A549 (cell line): ENCODE measurements around the gene USP25. TPM values are rescaled to one million over a fixed set of nuclear protein-coding genes. Genes with fewer than 3 reads are reported as not detected.

Experiments
- ATAC-seq, 2 experiments: fragments of 200-7000 bp in 1 of 2; fragments of >200 bp in 1 of 2; cut with Nextera tagmentation in 1 of 2; cut with Tn5 transposase in 1 of 2; 3 replicates each; pipeline versions ENCODE4 v1.8.0 to v1.9.1; 2018 to 2020; ENCODE audit warnings: mild to moderate bottlenecking in 1 of 2, moderate library complexity in 1 of 2
- CTCF ChIA-PET: fragments of 300-600 bp; sonication (Branson Sonifier 250); formaldehyde crosslinking; extraction: SDS; loops from one replicate; lab custom pipeline; 2021; ENCODE audit warnings: antibody characterized with exemption, inconsistent platforms; lab: Yijun Ruan, JAX
- POLR2A ChIA-PET: fragments of 350-600 bp; formaldehyde crosslinking; extraction: SDS; loops from one replicate; lab custom pipeline; 2021; ENCODE audit warnings: antibody characterized with exemption, inconsistent platforms; lab: Yijun Ruan, JAX
- DNase-seq, 2 experiments: peaks; one replicate each; pipeline versions ENCODE4 v3.0.0 to v3.0.0-alpha.2; 2011 to 2016; ENCODE audit warnings: low read depth in 1 of 2, low spot score in 1 of 2
- FAIRE-seq: peaks from 2 replicates; lab custom pipeline; 2011; peaks lifted over from hg19 to GRCh38; lab: Jason Lieb, UNC
- H3K27ac ChIP-seq, 2 experiments: fragments of >200 bp; sonication (Bioruptor Twin); formaldehyde crosslinking; 3 replicates each; pipeline ENCODE4 v1.5.1; 2016 to 2017
- H3K4me1 ChIP-seq: fragments of >200 bp; sonication (Bioruptor Twin); formaldehyde crosslinking; 3 replicates; pipeline ENCODE4 v1.6.1; 2016
- H3K4me2 ChIP-seq: fragments of >200 bp; sonication (Bioruptor Twin); formaldehyde crosslinking; 3 replicates; pipeline ENCODE4 v1.6.1; 2016
- H3K4me3 ChIP-seq: fragments of >200 bp; sonication (Bioruptor Twin); formaldehyde crosslinking; 3 replicates; pipeline ENCODE4 v1.5.1; 2016
- H3K9me3 ChIP-seq: fragments of >200 bp; sonication (Bioruptor Twin); formaldehyde crosslinking; 3 replicates; pipeline ENCODE4 v1.6.1; 2016
- ATOH8 ChIP-seq: fragments of 250-450 bp; sonication (Bioruptor Pico); IDR thresholded peaks from 2 replicates; pipeline ENCODE4 v1.5.0; 2020; ENCODE audit warnings: low read depth, mild to moderate bottlenecking, moderate library complexity
- CEBPB ChIP-seq, 2 experiments: fragments of >200 bp in 1 of 2; sonication (Bioruptor Twin) in 1 of 2; formaldehyde crosslinking in 1 of 2; IDR thresholded peaks; 2 replicates each; pipeline ENCODE4 v1.6.1; 2012 to 2016
- EHF ChIP-seq: fragments of 250-450 bp; sonication (Bioruptor Pico); IDR thresholded peaks from 2 replicates; pipeline ENCODE4 v1.5.0; 2020; ENCODE audit warnings: mild to moderate bottlenecking
- EHMT2 ChIP-seq: fragments of 200-600 bp; sonication (generic); IDR thresholded peaks from 2 replicates; pipeline ENCODE4 v1.6.1; 2016; ENCODE audit warnings: antibody characterized with exemption, low read depth, mild to moderate bottlenecking, moderate library complexity
- FOXS1 ChIP-seq: fragments of 250-450 bp; sonication (Bioruptor Pico); IDR thresholded peaks from 2 replicates; pipeline ENCODE4 v1.5.0; 2020; ENCODE audit warnings: mild to moderate bottlenecking, moderate library complexity
- HDAC2 ChIP-seq: fragments of 200-600 bp; sonication (generic); IDR thresholded peaks from 2 replicates; pipeline ENCODE4 v1.6.1; 2016
- HOXB13 ChIP-seq: fragments of 250-450 bp; sonication (Bioruptor Pico); IDR thresholded peaks from 2 replicates; pipeline ENCODE4 v1.5.0; 2020; ENCODE audit warnings: low read depth, mild to moderate bottlenecking, moderate library complexity
- HOXB5 ChIP-seq: fragments of 250-450 bp; sonication (Bioruptor Pico); IDR thresholded peaks from 2 replicates; pipeline ENCODE4 v1.5.0; 2020; ENCODE audit warnings: mild to moderate bottlenecking, moderate library complexity
- PHF8 ChIP-seq: fragments of 200-600 bp; sonication (generic); IDR thresholded peaks from 2 replicates; pipeline ENCODE4 v1.6.1; 2016; ENCODE audit warnings: low read depth, mild to moderate bottlenecking, antibody characterized with exemption, moderate library complexity, borderline replicate concordance
- RAD21 ChIP-seq, 2 experiments: fragments of >200 bp in 1 of 2; sonication (Bioruptor Twin) in 1 of 2; formaldehyde crosslinking in 1 of 2; IDR thresholded peaks in 1 of 2; conservative IDR thresholded peaks in 1 of 2; 2 replicates in 1 of 2; 3 replicates in 1 of 2; pipeline ENCODE4 v1.6.1; 2012 to 2018; ENCODE audit warnings: inconsistent platforms in 1 of 2
- RCOR1 ChIP-seq: fragments of 150-350 bp; IDR thresholded peaks from 2 replicates; pipeline ENCODE4 v1.6.1; 2014; ENCODE audit warnings: antibody characterized with exemption, low read length, low read depth
- SREBF2 ChIP-seq: fragments of 450-650 bp; IDR thresholded peaks from 2 replicates; pipeline ENCODE4 v1.6.1; 2014; ENCODE audit warnings: mild to moderate bottlenecking, moderate library complexity
- ZC3H11A ChIP-seq: fragments of 450-650 bp; IDR thresholded peaks from 2 replicates; pipeline ENCODE4 v1.6.1; 2014; ENCODE audit warnings: antibody characterized with exemption, mild to moderate bottlenecking
- ZFP36 ChIP-seq: fragments of 450-650 bp; IDR thresholded peaks from 2 replicates; pipeline ENCODE4 v1.6.1; 2014; ENCODE audit warnings: borderline replicate concordance; ENCODE audit not compliant: partially characterized antibody
- ZNF302 ChIP-seq: fragments of 250-450 bp; sonication (Bioruptor Pico); IDR thresholded peaks from 2 replicates; pipeline ENCODE4 v1.9.0; 2021; ENCODE audit warnings: inconsistent platforms, mild to moderate bottlenecking, moderate library complexity
- ZSCAN20 ChIP-seq: fragments of 250-450 bp; sonication (Bioruptor Pico); IDR thresholded peaks from 2 replicates; pipeline ENCODE4 v1.8.0; 2022; ENCODE audit warnings: mild to moderate bottlenecking, moderate library complexity
- WGBS: methylation state at CpG from one replicate; pipeline ENCODE4 v1.1.6; 2017; ENCODE audit errors: missing lambda C conversion rate; 5-methylcytosine and 5-hydroxymethylcytosine counted together
- polyA plus RNA-seq, 4 experiments: library from polyadenylated mRNA; depleted of rRNA in 3 of 4; stranded (reverse); fragments of >200 nt; fragmentation: RNase III in 1 of 4; extraction: RNeasy Plus Mini Kit Qiagen cat#74134 plus additional on column Dnase treatment in 1 of 4; gene quantifications; 2 replicates in 3 of 4; 3 replicates in 1 of 4; pipeline ENCODE4 v1.2.3, GENCODE V29; 2011 to 2017
- TF ChIP-seq, protein P1 (sequence below): IDR thresholded peaks from 2 replicates; pipeline ENCODE4 v1.6.1; 2012
- TF ChIP-seq, protein P2 (sequence below): fragments of 200-600 bp; sonication (generic); IDR thresholded peaks from 2 replicates; pipeline ENCODE4 v1.6.1; 2016; ENCODE audit warnings: antibody characterized with exemption, mild to moderate bottlenecking, moderate library complexity
- TF ChIP-seq, protein P3 (sequence below): fragments of 450-650 bp; IDR thresholded peaks from 2 replicates; pipeline ENCODE4 v1.6.1; 2014; ENCODE audit warnings: antibody characterized with exemption
- TF ChIP-seq, protein P4 (sequence below): IDR thresholded peaks from 2 replicates; pipeline ENCODE4 v1.6.1; 2012
- TF ChIP-seq, protein P5 (sequence below): IDR thresholded peaks from 2 replicates; pipeline ENCODE4 v1.6.1; 2012; ENCODE audit warnings: low read depth, borderline replicate concordance

Gene USP25
- polyA plus RNA-seq, 2 of the 4 experiments (the other 2 are of a cell fraction), result 15.3 to 33.5 TPM

DNA sequence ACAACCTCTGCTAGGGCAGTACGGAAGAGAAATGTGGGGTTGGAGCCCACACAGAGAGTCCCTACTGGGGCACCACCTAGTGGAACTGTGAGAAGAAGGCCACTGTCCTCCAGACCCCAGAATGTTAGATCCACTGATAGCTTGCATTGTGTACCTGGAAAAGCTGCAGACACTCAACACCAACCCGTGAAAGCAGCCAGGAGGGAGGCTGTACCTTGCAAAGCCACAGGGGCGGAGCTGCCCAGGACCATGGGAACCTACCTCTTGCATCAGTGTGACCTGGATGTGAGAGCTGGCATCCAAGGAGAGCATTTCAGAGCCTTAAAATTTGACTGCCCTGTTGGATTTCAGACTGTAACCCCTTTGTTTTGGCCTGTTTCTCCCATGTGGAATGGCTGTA is 85.5 kb downstream of the USP25 start:
- ChIA-PET POLR2A (no interaction called here), CTCF (interaction anchor here (0.6 to 1.8 kb wide), 2 partner anchors 11 to 1579 kb away, joined by 3 to 5 read pairs; no protein-coding TSS in a partner anchor)
- no peak for DNase-seq
- no peak for ATAC-seq
- Histone ChIP-seq H3K9me3 (no peaks in the 10 kb centered on the region), H3K4me2 (no peak overlapping the region), H3K4me3 (no peak overlapping the region), H3K4me1 (no peaks in the 10 kb centered on the region), H3K27ac (no peak overlapping the region)
- TF ChIP-seq EHMT2 (no peak), ZNF302 (CRISPR knock-in tag) (no peak)
- no peak for FAIRE-seq
- 88% methylated on average over 3 of the region's 3 CpGs for WGBS

- H3K4me2 ChIP-seq, result no peak overlapping the region
- H3K9me3 ChIP-seq, result no peaks in the 10 kb centered on the region
- POLR2A ChIA-PET, result no interaction called here
- CTCF ChIA-PET, result no interaction called here
- no peak overlapping the region for H3K27ac ChIP-seq
- no peak for FAIRE-seq
- no peak for ATAC-seq
- no peak for DNase-seq
- no peak overlapping the region for H3K4me3 ChIP-seq
- TF ChIP-seq, protein P1, sequence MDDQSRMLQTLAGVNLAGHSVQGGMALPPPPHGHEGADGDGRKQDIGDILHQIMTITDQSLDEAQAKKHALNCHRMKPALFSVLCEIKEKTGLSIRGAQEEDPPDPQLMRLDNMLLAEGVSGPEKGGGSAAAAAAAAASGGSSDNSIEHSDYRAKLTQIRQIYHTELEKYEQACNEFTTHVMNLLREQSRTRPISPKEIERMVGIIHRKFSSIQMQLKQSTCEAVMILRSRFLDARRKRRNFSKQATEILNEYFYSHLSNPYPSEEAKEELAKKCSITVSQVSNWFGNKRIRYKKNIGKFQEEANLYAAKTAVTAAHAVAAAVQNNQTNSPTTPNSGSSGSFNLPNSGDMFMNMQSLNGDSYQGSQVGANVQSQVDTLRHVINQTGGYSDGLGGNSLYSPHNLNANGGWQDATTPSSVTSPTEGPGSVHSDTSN, result no peak
- TF ChIP-seq RCOR1 (no peak), FOXS1 (CRISPR knock-in tag) (no peak), ZSCAN20 (CRISPR knock-in tag) (no peak), HOXB13 (CRISPR knock-in tag) (no peak), HOXB5 (no peak), PHF8 (no peak), SREBF2 (no peak), ATOH8 (CRISPR knock-in tag) (no peak), RAD21 (conservative IDR thresholded peaks at IDR 0.05 in 1 of 2, IDR thresholded peaks at IDR 0.05 in 1 of 2) (no peak), ZFP36 (no peak), CEBPB (IDR thresholded peaks at IDR 0.05) (no peak), EHF (CRISPR knock-in tag) (no peak), HDAC2 (no peak), ZC3H11A (no peak)
- TF ChIP-seq, protein P2, sequence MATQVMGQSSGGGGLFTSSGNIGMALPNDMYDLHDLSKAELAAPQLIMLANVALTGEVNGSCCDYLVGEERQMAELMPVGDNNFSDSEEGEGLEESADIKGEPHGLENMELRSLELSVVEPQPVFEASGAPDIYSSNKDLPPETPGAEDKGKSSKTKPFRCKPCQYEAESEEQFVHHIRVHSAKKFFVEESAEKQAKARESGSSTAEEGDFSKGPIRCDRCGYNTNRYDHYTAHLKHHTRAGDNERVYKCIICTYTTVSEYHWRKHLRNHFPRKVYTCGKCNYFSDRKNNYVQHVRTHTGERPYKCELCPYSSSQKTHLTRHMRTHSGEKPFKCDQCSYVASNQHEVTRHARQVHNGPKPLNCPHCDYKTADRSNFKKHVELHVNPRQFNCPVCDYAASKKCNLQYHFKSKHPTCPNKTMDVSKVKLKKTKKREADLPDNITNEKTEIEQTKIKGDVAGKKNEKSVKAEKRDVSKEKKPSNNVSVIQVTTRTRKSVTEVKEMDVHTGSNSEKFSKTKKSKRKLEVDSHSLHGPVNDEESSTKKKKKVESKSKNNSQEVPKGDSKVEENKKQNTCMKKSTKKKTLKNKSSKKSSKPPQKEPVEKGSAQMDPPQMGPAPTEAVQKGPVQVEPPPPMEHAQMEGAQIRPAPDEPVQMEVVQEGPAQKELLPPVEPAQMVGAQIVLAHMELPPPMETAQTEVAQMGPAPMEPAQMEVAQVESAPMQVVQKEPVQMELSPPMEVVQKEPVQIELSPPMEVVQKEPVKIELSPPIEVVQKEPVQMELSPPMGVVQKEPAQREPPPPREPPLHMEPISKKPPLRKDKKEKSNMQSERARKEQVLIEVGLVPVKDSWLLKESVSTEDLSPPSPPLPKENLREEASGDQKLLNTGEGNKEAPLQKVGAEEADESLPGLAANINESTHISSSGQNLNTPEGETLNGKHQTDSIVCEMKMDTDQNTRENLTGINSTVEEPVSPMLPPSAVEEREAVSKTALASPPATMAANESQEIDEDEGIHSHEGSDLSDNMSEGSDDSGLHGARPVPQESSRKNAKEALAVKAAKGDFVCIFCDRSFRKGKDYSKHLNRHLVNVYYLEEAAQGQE, result no peak
- TF ChIP-seq, protein P3, sequence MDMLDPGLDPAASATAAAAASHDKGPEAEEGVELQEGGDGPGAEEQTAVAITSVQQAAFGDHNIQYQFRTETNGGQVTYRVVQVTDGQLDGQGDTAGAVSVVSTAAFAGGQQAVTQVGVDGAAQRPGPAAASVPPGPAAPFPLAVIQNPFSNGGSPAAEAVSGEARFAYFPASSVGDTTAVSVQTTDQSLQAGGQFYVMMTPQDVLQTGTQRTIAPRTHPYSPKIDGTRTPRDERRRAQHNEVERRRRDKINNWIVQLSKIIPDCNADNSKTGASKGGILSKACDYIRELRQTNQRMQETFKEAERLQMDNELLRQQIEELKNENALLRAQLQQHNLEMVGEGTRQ, result no peak
- TF ChIP-seq, protein P4, sequence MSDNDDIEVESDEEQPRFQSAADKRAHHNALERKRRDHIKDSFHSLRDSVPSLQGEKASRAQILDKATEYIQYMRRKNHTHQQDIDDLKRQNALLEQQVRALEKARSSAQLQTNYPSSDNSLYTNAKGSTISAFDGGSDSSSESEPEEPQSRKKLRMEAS, result no peak
- TF ChIP-seq, protein P5, sequence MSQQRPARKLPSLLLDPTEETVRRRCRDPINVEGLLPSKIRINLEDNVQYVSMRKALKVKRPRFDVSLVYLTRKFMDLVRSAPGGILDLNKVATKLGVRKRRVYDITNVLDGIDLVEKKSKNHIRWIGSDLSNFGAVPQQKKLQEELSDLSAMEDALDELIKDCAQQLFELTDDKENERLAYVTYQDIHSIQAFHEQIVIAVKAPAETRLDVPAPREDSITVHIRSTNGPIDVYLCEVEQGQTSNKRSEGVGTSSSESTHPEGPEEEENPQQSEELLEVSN, result no peak
- TF ChIP-seq, all 56 proteins: peak for 0
- H3K4me1 ChIP-seq, result peaks cover 5% of the 10 kb centered on the region; the same call in 1 of the 3 replicates
These were observed 90.5 kb downstream of the USP25 start for GRCh38 chr21:15820327-15820726.
